Limb (tissue), 2 donors: ENCODE results near the gene FOXR1.
A peak's percentile ranks its signal among the peaks of the same experiment; 100 is the strongest.
"Not testable (repeated sequence)": the region's sequence is repeated elsewhere in the genome, so short reads cannot be mapped to it uniquely, and the experiment has no call there.

Experiments used
- DNase-seq, 2 donors: peaks; one replicate each; pipeline ENCODE4 v3.0.0-alpha.2; 2016; ENCODE audit errors: extremely low spot score in 2 of 2

Gene FOXR1

GRCh38 chr11:118991486-118992038 is 20.0 kb downstream of the FOXR1 start:
- DNase-seq = not testable (repeated sequence)

GRCh38 chr11:118996926-118997626 is 25.5 kb downstream of the FOXR1 start:
- DNase-seq = no peak

GRCh38 chr11:118997627-118998387 is 26.2 kb downstream of the FOXR1 start, which contains the start of gene CENATAC:
Gene CENATAC (plus strand): TSS chr11:118998138. CDS start chr11:118998198, 60 bp downstream.
- DNase-seq = peak; percentile 93 to 96

GRCh38 chr11:118998388-118998717 is 26.8 kb downstream of the FOXR1 start:
- no peak for DNase-seq

GRCh38 chr11:118998822-118999221 is 27.3 kb downstream of the FOXR1 start:
- DNase-seq = no peak

GRCh38 chr11:119000906-119001305 is 29.3 kb downstream of the FOXR1 start:
- DNase-seq = no peak

GRCh38 chr11:119006656-119007055 is 35.1 kb downstream of the FOXR1 start:
- no peak for DNase-seq

- no peak for DNase-seq
Measured at GRCh38 chr11:119011476-119012053, 40.0 kb downstream of the FOXR1 start.

GRCh38 chr11:119012629-119013170 is 41.1 kb downstream of the FOXR1 start:
- no peak for DNase-seq

- no peak for DNase-seq
Measured at GRCh38 chr11:119014209-119014924, 42.8 kb downstream of the FOXR1 start.

- no peak for DNase-seq
Measured at GRCh38 chr11:119015054-119015611, 43.6 kb downstream of the FOXR1 start.

- no peak for DNase-seq
Measured at GRCh38 chr11:119016216-119017009, 44.9 kb downstream of the FOXR1 start.

- DNase-seq = not testable (repeated sequence)
Measured at GRCh38 chr11:119017377-119017776, 45.8 kb downstream of the FOXR1 start.

- peak; percentile 95 to 97 for DNase-seq
Measured at GRCh38 chr11:119018074-119018938, 46.7 kb downstream of the FOXR1 start, which contains the start of the genes RPS25 and TRAPPC4. Gene RPS25 (minus strand): TSS chr11:119018343. CDS start chr11:119018284, 59 bp downstream. Gene TRAPPC4 (plus strand): TSS chr11:119018766. CDS start chr11:119018796, 30 bp downstream.

GRCh38 chr11:119019996-119020395 is 48.4 kb downstream of the FOXR1 start:
- DNase-seq = no peak

GRCh38 chr11:119021631-119022030 is 50.1 kb downstream of the FOXR1 start:
- no peak for DNase-seq

GRCh38 chr11:119023741-119024140 is 52.2 kb downstream of the FOXR1 start:
- DNase-seq = no peak

- DNase-seq = no peak
Measured at GRCh38 chr11:119024430-119025098, 53.0 kb downstream of the FOXR1 start.
